Natural killer cell (primary cell): ENCODE measurements around the gene S100A14. TPM values are rescaled to one million over a fixed set of nuclear protein-coding genes. Genes with fewer than 3 reads are reported as not detected.

Experiments used
- ATAC-seq, 3 donors: fragments of 150-1000 bp in 2 of 3; fragments of 200-7000 bp in 1 of 3; cut with Tn5 transposase; 1 replicate in 1 of 3; 2 replicates in 2 of 3; pipeline ENCODE4 v1.10.0; 2021; ENCODE audit warnings: mild to moderate bottlenecking in 2 of 3, moderate library complexity in 2 of 3
- DNase-seq, 2 donors: peaks; one replicate each; pipeline versions ENCODE4 v3.0.0 to v3.0.0-alpha.2; 2013 to 2021; ENCODE audit warnings: mixed read lengths in 1 of 2
- H3K27ac ChIP-seq: one replicate; pipeline ENCODE4 v1.5.1; 2013; ENCODE audit warnings: mild to moderate bottlenecking, low read length
- H3K27me3 ChIP-seq: one replicate; pipeline ENCODE4 v1.6.1; 2013; ENCODE audit warnings: low read length; ENCODE audit not compliant: control insufficient read depth, insufficient read depth
- H3K36me3 ChIP-seq: one replicate; pipeline ENCODE4 v1.6.1; 2013; ENCODE audit warnings: low read length; ENCODE audit not compliant: control insufficient read depth, insufficient read depth
- H3K4me1 ChIP-seq: one replicate; pipeline ENCODE4 v1.6.1; 2013; ENCODE audit warnings: low read length; ENCODE audit not compliant: control insufficient read depth, insufficient read depth
- H3K4me3 ChIP-seq: one replicate; pipeline ENCODE4 v1.5.1; 2013; ENCODE audit warnings: low read length
- H3K9me3 ChIP-seq: one replicate; pipeline ENCODE4 v1.6.1; 2013; ENCODE audit warnings: low read length; ENCODE audit not compliant: control insufficient read depth, insufficient read depth
- H3K27ac Mint-ChIP-seq, 2 donors: one replicate each; pipeline ENCODE4 v1.8.0; 2022; ENCODE audit warnings: mild to moderate bottlenecking in 2 of 2, mixed read lengths in 2 of 2, moderate library complexity in 1 of 2
- H3K27me3 Mint-ChIP-seq, 2 donors: one replicate each; pipeline ENCODE4 v1.8.0; 2022; ENCODE audit warnings: low read depth in 2 of 2, mixed read lengths in 2 of 2
- H3K36me3 Mint-ChIP-seq: one replicate; pipeline ENCODE4 v1.8.0; 2022; ENCODE audit warnings: mixed read lengths
- H3K4me1 Mint-ChIP-seq, 2 donors: one replicate each; pipeline ENCODE4 v1.8.0; 2022; ENCODE audit warnings: mixed read lengths in 2 of 2
- H3K4me3 Mint-ChIP-seq: one replicate; pipeline ENCODE4 v1.8.0; 2022; ENCODE audit warnings: mild to moderate bottlenecking, moderate library complexity, mixed read lengths
- H3K9me3 Mint-ChIP-seq, 2 donors: one replicate each; pipeline ENCODE4 v1.8.0; 2022; ENCODE audit warnings: mixed read lengths in 2 of 2
- WGBS: methylation state at CpG from one replicate; pipeline ENCODE4 v1.1.7; 2013; ENCODE audit warnings: missing lambda C conversion rate; ENCODE audit not compliant: insufficient coverage; 5-methylcytosine and 5-hydroxymethylcytosine counted together
- intact Hi-C: fragments of 100-400 bp; cut with micrococcal nuclease; formaldehyde crosslinking; loops from one replicate; pipeline ENCODE4 v1.14.2; 2022
- total RNA-seq, 4 donors: library from RNA; stranded (reverse); fragments of 120-200 nt in 1 of 4; gene quantifications; one replicate each; pipeline versions ENCODE4 v1.2.3 to v1.2.4, GENCODE V29; 2013 to 2022
- TF ChIP-seq, protein P1 (sequence below): fragments of 200-600 bp; IDR thresholded peaks from one replicate; pipeline ENCODE4 v1.8.0; 2022; ENCODE audit warnings: antibody characterized with exemption

The S100A14 gene
- total RNA-seq, 3 donors from 2014 or later (not counting 1 experiment from before 2014, with no cell fraction given), result not detected

DNA sequence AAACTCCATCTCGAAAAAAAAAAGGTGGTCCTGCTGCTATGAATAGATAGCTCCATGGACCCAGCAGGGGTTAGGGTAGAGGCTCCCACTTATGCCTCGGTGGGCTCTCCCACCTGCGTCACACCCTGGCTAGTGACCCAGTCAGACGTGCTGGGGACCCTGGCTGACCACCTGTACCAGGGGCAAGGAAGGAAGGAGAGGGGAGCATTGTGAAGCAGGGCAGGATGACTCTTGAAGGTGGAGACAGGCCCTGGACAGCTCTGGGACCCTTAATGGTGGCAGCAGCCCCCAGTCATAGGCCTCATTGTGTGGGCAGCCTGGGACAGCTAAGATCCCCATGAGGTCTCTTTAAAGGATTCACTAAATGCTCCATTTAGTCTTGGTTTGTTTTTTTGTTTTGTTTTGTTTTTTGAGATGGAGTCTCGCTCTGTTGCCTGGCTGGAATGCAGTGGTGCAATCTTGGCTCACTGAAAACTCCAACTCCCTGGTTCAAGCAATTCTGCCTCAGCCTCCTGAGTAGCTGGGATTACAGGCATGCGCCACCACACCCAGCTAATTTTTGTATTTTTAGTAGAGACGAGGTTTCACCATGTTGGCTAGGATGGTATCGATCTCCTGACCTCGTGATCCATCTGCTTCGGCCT, 32.0 kb upstream of the S100A14 start:
- peaks cover 41 to 55% of the 10 kb centered on the region in 2 donors for H3K4me1 Mint-ChIP-seq
- Histone ChIP-seq H3K27me3 (no peaks in the 10 kb centered on the region), H3K4me3 (no peak overlapping the region), H3K4me1 (peaks cover 15% of the 10 kb centered on the region), H3K27ac (no peak overlapping the region), H3K9me3 (no peaks in the 10 kb centered on the region), H3K36me3 (peaks cover 31% of the 10 kb centered on the region)
- intact Hi-C loops, result no loop called here
- ATAC-seq (peak in 1 of 3 donors; percentile 23), DNase-seq (no peak)
- H3K27me3 Mint-ChIP-seq, result no peaks in the 10 kb centered on the region
- WGBS, result 91% methylated on average over 10 of the region's 10 CpGs
- TF ChIP-seq, protein P1, sequence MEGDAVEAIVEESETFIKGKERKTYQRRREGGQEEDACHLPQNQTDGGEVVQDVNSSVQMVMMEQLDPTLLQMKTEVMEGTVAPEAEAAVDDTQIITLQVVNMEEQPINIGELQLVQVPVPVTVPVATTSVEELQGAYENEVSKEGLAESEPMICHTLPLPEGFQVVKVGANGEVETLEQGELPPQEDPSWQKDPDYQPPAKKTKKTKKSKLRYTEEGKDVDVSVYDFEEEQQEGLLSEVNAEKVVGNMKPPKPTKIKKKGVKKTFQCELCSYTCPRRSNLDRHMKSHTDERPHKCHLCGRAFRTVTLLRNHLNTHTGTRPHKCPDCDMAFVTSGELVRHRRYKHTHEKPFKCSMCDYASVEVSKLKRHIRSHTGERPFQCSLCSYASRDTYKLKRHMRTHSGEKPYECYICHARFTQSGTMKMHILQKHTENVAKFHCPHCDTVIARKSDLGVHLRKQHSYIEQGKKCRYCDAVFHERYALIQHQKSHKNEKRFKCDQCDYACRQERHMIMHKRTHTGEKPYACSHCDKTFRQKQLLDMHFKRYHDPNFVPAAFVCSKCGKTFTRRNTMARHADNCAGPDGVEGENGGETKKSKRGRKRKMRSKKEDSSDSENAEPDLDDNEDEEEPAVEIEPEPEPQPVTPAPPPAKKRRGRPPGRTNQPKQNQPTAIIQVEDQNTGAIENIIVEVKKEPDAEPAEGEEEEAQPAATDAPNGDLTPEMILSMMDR, result no peak
- H3K4me3 Mint-ChIP-seq, result no peak overlapping the region
- peak overlapping the region; percentile 82 for H3K27ac Mint-ChIP-seq
- H3K9me3 Mint-ChIP-seq, result no peaks in the 10 kb centered on the region
- peaks cover 27% of the 10 kb centered on the region for H3K36me3 Mint-ChIP-seq

DNA sequence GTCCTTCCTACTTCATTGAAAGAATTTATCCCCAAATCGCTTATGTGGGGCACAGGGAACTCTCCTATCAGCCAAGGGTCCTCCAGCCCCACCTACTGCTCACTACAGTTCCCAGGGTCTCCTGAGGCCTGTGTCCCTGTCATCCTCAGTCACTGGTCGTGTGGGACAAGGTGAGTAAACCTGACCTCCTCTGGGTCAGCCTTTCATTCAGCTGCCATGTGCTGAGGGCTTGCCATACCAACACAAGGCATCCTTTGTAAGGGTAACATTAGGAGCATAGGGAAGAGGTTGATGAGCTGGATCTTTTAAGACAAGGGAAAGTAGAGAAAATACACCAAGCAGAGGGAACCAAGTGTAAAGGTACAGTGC, 31.2 kb upstream of the S100A14 start:
- Mint-ChIP-seq H3K27me3 (no peaks in the 10 kb centered on the region), H3K36me3 (peaks cover 32% of the 10 kb centered on the region), H3K4me3 (no peak overlapping the region), H3K9me3 (no peaks in the 10 kb centered on the region), H3K27ac (peak overlapping the region; percentile 82), H3K4me1 (peaks cover 46 to 59% of the 10 kb centered on the region in 2 donors)
- H3K9me3 ChIP-seq, result no peaks in the 10 kb centered on the region
- DNase-seq, result no peak
- peaks cover 15% of the 10 kb centered on the region for H3K4me1 ChIP-seq
- no peak overlapping the region for H3K27ac ChIP-seq
- 71% methylated on average over 2 of the region's 2 CpGs for WGBS
- H3K27me3 ChIP-seq, result no peaks in the 10 kb centered on the region
- H3K36me3 ChIP-seq, result peaks cover 39% of the 10 kb centered on the region
- intact Hi-C loops, result no loop called here
- H3K4me3 ChIP-seq, result no peak overlapping the region
- TF ChIP-seq, protein P1, result no peak
- ATAC-seq, result peak in 1 of 3 donors; percentile 28

DNA sequence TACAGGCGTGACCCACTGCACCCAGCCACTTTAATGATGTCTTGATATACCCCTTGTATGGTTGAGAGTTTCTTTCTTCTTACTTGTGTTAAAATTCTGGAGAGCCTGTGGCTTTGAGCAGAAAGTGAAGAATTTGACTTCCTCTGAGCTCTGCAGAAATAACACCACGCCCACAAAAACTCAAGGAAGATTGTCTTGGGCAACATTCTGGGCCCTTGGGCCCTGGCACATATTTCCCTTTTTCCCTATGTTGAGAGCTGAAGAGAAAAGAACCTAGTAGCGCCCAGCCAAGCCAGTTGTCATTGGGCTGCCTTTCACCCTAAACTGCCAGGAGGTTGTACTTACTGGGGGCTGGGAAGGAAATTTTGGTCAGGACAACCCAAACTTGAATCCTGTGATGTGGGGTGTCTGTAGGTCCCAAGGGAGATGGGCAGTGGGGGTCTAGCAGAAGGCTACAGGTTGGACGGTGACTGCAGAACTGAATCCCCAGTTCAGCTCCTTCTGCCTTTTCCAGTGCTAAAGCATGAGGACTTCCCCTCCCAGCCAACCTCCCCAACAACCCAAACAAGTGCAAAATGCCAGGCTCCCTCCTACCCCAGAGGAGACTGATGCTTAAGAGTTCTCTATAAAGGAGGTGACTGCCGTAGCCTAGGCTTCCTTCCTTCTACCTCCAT, 30.7 kb upstream of the S100A14 start:
- Histone ChIP-seq H3K9me3 (no peaks in the 10 kb centered on the region), H3K4me1 (peaks cover 15% of the 10 kb centered on the region), H3K4me3 (no peak overlapping the region), H3K27me3 (no peaks in the 10 kb centered on the region), H3K36me3 (peaks cover 44% of the 10 kb centered on the region), H3K27ac (no peak overlapping the region)
- TF ChIP-seq, protein P1, result no peak
- Mint-ChIP-seq H3K27ac (peak overlapping the region; percentile 82), H3K4me1 (peaks cover 46 to 64% of the 10 kb centered on the region in 2 donors), H3K9me3 (no peaks in the 10 kb centered on the region), H3K36me3 (peaks cover 35% of the 10 kb centered on the region), H3K4me3 (peak overlapping the region; percentile 46), H3K27me3 (no peaks in the 10 kb centered on the region)
- DNase-seq (no peak), ATAC-seq (peak in 1 of 3 donors; percentile 38)
- intact Hi-C loops, result no loop called here
- 71% methylated on average over 4 of the region's 5 CpGs for WGBS
